GM19328 (cell line): ENCODE results near the gene GPR15.

Source experiments
- ATAC-seq: cut with Tn5 transposase; IDR thresholded peaks from one replicate; pipeline ENCODE4 v1.9.1; 2021; ENCODE audit warnings: mild to moderate bottlenecking, moderate library complexity; ENCODE audit not compliant: unreplicated experiment

Gene GPR15

DNA sequence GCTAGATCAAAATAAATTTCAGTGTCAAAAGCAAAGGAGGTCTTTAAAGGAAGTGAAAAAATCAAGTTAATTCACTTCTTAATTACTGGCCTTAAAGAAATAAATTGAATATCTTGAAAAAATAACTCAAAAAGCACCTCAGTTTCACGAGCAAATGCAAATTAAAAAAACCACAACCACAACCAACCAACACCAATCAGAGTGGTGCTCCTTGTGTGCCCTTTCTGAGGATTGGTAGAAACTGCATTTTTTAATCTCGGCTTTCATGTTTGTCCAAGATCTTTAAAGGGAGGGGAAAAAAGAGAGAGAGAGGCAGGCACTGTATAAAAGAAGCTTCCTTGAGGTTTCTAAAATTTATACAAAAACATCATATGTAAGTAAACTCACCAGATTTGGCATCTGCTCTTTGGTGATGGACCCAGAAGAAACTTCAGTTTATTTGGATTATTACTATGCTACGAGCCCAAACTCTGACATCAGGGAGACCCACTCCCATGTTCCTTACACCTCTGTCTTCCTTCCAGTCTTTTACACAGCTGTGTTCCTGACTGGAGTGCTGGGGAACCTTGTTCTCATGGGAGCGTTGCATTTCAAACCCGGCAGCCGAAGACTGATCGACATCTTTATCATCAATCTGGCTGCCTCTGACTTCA is at the start of gene GPR15:
GPR15 (plus strand) TSS at position 357 of the 653 bp plus-strand sequence; CDS start at position 413, 56 bp downstream.
- peak; percentile 30 for ATAC-seq

DNA sequence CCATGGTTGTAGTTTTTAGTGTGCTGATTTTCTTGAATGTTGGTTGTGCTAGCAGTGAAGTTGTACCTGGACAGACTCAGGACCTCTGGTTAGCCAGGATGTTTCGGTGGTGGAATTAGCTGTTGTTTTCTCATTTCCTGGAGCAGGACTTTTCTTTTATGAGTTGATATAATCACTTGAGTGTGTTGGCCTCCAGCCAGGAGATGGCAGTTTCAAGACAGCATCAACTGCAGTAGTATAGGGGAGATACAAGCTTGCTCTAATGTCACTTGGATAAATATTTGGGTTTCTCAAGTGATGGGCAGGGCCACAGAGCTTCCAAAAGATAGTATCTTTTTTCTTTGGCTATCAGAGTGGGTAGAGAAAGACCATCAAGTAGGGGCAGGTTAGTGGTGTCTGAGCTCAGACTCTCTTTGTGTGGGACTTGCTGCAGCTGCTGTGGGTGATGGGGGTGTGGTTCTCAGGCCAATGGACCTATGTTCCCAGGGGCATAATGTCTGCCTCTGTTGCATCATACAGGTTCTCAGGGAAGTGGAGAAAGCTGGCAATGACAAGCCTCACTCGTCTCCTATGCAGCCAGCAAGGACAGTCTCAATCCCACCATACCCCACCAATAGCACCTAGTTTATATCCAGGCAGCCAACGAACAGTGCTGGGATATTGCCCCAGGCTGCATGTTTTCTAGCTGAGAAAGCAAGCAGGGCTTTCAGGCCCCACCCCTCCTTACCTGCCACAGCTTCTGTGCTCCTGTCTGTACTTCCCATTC is 48.9 kb upstream of the GPR15 start:
- no peak for ATAC-seq

DNA sequence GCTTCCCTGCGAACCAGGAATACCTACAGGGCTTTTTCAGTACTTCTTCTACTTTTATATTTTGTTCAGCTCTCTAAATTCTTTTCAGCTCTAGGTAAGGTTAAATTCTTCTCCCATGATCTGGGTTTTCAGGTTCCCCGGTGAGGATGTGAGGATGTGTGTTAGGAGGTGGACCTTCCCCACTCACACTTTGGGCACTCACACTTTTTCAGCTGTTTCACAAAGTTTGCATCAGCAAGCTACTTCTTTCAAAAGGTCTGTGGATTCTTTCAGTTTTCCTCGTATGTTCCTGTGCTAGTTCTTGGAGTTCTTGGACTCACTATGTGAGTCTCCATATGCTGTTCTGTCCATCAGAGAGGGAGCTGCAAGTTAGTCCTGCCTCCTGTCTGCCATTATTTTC is 48.2 kb upstream of the GPR15 start:
- ATAC-seq = no peak

DNA sequence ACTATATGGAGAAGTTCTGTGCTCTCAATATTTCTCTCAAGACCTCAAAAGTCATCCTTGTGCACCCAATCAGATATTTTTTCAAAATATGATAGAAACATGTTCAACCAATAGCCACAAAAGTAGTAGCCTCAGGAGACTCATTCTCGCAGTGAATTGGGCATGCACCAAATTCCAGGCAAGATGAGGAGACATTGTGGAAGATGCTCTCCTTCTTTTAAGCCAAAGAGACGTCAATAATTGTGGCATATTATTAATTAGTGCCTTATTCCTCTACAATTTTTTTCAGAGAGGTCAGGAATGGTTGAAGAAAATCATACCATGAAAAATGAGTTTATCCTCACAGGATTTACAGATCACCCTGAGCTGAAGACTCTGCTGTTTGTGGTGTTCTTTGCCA is 34.4 kb upstream of the GPR15 start, which contains the start of gene OR5K2:
OR5K2 (plus strand) TSS at position 301 of the 400 bp plus-strand sequence; CDS start at position 301, 0 bp downstream.
- no peak for ATAC-seq

DNA sequence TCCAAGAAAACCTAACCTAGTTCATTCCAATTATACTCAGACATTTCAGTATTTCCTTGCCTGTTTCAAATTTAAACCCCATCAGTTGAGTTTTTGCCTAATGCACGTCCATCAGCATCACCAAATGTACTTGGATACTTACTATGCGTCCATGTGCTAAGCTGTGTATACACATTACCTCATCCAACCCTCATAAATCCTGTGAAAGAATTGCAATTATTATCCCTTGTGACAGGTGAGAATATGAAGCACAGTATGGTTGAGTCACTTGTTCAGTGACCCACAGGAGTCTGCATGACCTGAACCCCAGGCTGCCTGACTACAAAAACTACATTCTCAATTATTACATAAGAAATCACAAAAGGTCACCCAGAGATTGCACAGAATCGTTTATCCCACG is 31.8 kb upstream of the GPR15 start:
- no peak for ATAC-seq

DNA sequence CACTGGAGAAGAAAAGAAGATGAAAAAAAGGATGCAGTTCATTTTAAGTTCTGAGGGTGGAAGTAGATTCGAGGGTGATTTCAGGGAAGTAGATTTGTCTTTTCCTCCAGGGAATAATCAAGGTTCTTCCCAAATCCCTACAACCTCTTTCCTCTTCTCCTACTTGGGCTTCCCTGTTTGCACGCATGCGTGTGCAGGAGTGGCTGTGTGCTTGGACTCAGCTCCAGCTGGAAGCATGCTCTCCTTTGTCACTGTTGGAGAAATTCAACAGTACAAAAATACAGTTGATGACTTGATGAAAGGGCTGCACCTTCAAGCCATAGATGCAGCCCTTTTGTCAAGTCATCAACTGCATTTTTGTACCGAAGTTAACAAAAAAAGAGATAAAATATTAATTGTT is 30.5 kb upstream of the GPR15 start:
- ATAC-seq = no peak

DNA sequence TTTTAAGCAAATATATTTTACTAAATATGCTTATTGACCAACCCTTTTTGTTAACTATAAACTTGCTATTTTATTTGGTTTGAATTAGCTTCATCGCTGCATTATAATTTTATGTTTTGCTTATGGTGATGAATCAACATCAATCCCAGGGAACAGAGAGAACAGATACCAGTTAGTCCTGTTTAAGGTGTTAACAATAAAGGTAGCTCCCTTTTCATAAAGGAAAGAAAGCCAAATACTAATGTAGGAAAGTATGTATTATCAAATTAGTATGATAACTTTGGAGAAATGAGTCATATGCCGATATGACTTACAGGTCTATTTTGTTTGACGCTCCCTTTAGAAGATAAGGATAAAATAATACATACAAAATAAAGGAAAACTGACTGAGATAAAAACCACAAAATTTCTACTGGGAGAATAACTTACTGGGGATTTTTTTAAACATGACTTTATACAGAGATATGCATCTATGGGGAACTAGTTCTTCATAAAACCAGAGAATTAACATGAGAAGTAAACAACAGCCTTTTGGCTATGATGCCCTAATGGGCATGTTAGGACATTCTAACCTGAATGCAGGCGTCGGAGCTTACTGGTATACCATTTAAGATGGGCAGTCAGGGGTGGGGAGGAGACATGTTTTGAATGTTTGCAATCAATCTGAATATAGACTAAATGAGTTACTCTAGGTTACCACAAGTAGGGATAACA is 29.8 kb upstream of the GPR15 start:
- ATAC-seq = no peak

DNA sequence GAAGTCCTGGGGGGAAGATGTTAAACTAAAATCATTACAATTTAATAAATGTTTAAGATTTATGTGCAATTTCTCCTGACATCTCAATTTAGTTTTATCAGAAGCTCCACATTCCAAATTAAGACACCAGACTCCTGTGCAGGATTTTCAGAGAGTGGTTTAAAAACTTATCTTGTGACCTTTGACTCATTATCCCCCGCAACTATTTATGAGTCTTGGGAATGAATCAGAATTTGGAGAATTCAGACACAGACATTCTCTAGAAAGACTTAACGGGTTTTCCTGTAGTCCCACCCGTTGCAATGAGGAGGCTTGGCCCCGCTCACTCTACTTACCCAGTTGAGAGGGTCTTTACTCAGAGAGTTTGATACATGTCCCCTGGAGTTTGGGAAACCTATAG is 27.2 kb upstream of the GPR15 start:
- no peak for ATAC-seq

DNA sequence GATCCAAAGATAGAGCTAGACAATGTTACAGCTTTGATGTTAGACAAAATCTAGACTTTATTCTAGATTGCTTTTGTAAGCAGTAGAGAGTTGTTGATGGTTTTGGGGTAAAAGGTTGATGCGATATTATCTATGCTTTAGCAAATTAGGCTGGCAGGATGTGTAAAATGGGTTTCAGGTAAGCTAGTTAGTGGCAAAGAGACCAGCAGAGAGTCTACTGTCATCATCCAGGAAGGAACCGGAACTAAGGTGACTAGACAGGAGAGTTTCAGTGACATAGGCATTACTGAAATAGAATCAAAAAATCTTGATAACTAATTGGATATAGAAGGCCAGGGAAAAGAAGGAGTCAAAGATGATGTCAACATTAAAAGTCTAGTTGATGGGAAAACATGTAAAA is 23.2 kb upstream of the GPR15 start:
- ATAC-seq = no peak

DNA sequence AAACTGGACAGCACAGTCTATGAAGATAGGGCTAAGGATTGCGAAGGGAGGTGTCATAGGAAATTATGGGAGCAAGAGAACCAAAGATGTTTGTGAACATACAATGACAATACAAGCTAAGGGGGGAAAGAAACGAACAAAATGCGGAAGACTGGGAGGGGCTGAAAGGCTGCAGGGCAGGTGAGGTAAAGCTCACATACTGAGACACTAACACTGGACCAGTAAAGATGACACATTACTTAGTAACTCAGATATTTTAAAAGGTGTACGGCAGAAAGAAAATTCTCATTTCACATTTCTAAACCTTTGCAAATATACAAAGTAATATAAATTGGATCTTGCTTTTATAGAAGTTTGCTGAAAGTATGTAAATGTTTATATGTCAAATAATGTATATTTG is 19.2 kb upstream of the GPR15 start:
- ATAC-seq = no peak

DNA sequence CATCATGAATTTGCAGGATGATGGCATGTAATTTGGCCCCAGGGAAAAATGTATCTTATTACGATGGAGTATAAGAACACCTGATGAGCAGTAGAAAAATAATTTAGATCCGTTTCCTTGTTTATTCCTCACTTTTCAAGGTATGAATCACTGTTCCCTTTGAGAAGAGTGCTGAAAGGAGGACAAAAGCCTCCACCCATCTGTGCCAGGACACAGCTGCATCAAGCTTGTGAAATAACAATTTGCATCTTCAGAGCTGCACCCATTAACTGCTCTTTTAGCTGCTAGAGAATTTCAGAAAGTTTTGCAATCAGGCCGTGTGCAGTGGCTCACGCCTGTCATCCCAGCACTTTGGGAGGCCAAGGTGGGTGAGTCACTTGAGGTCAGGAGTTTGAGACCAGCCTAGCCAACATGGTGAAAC is 18.7 kb upstream of the GPR15 start:
- ATAC-seq = no peak

DNA sequence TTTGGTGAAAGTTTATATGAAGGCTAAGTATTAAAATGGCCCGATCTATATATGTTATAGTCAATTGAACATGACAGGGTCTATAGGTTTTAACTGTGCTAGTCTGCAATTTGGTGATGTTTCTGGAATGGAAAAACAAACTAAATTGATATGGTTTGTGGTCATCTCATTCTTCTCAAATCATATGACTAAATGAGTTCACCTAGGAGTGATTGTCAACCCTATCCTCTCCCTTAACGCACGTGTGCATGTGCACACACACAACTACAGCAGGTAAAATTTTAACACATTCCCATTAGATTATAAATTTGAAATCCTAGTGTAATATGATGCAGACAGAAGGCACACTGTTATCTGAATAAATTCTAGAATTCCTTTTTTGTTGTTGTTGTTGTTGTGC is 18.0 kb upstream of the GPR15 start:
- no peak for ATAC-seq

DNA sequence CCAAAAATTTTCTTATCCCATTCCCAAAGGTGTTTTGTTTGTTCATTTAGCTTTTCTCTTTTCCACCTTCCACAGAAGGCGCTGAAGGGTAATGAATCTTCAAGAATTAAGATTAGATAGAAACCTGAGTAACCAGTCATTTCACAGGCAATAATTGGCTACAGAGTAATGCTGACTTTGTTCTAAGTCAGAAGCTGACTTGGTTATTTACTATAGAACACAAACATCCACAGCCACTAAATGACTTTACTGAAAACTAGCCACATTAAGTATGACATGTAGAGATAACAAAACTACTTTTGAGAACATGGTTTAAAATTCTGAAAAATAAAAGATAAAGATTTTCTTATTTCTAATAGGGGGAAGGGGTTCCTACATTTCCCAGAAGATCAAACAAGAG is 16.8 kb upstream of the GPR15 start:
- ATAC-seq = no peak

DNA sequence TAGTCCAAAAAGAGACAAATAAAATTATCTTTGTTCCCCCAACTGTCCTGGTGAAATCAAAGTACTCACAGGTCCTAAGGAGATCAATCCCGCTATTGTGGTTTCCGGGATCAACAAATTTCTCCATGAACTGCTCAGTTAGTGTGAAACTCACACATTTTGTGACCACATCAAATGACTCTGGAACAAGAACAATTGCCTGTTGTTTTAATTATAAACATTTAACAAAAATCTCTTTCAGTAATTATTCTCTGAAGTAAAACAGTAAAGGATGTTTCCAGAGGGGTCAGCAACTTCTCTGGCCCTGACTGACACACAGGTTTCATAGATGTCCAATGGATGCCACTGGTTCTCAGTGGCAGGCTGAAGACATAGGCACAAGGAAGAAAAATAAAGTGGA is 13.0 kb upstream of the GPR15 start:
- no peak for ATAC-seq

DNA sequence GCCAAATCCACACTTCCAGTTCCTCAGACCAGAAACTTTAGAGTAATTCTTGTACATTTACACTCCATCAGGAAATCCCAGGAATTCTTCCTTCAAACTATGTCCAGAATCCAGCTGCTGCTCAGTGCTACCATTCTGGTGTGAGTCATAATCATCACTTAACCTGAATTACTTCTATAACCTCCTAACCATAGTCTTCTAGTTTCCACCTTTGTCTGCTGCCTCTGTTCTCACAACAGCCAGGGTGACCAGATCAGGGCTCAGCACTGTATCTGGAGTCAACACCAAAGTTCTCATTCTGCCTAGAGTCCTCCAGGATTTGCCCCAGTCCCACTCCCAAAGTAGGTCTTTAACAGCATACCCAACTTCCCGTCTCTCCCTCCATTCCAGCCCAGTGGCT is 12.4 kb upstream of the GPR15 start:
- ATAC-seq = no peak

DNA sequence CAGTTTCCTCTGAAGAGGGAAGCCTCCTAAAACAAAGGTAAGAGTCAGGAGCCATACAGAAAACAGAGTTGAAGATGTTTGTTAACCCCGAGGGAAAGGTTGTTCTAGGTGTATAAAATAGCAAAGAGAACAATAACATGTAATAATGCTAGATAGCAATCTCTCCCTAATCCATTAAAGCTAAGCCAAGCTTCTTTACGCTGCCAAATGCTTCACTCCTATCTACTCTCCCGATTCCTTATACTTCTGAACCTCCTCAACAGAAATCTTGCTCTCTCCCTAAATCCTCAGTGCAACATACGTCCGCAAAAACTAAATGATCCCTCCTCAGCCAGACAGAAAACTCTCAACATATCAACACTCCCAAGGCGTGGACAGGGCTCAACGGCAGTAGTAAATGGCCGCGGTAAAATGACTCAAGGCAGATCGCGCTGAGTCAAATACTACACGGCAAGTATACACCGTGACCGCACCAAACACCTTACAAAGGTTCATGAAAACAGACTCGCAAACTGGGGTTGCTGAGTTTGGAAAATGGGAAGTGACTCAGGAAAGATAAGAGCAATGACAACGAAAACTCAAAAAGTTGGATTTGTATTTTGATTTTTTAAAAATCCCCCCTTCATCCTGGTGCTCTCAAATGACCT is 9.8 kb upstream of the GPR15 start:
- peak; percentile 36 for ATAC-seq

DNA sequence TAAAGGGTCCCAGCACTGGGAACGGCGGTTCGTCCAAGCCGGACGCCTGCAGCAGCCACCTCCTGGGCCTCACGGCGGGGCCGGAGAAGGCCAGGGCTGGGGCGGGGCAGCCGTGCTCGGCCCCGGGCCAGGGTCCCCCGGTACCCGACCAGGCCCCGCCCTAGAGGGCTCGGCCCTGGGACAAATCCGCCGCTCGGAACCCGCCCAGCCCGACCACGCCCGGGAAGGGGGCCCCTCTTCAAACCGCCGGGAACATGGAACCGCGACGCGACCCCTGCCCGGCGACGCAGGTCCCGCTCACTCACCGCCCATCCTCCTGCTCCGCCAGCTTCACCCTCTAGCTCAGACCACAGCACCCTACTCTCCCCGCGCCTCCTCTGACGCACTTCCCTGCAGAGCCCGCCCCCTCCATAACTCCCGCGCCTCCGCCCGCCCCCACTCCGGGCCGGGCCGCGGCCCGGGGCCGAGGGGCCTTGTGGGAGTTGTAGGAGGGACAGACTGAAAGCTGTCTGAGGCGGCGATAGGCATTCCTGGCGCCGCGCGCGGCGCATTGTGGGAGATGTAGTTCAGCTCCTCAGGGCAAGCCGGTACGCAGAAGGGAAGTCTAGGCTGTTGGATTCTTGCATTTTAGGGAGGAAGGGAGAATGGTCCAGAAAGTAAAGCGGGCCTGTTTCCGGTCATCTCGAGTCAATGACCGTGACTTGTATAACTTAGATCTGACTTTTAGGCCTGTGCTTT is 9.1 kb upstream of the GPR15 start, which contains the start of gene CLDND1:
CLDND1 (minus strand) TSS at position 359 of the 738 bp plus-strand sequence. CDS start 1,478 bp downstream, outside the sequence.
- ATAC-seq = peak; percentile 91

DNA sequence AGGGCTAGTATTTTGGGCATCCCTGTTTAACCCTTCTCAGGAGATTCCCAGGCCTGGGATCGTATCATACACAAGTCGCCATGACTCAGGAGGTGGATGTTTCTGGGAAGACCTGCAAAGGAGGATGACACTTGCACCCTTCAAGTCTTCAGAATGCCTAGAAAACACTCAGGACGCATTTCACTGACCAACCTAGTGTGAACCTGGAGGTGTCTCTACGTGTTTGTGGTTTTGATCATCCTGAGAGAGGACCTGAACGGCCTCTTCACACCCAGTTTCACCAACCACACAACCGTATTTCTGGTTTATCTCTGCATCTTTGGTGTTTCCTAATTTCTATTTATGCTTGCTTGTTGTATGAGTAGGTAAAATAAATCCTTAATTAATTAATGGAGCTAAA is 6.3 kb upstream of the GPR15 start:
- ATAC-seq = no peak

DNA sequence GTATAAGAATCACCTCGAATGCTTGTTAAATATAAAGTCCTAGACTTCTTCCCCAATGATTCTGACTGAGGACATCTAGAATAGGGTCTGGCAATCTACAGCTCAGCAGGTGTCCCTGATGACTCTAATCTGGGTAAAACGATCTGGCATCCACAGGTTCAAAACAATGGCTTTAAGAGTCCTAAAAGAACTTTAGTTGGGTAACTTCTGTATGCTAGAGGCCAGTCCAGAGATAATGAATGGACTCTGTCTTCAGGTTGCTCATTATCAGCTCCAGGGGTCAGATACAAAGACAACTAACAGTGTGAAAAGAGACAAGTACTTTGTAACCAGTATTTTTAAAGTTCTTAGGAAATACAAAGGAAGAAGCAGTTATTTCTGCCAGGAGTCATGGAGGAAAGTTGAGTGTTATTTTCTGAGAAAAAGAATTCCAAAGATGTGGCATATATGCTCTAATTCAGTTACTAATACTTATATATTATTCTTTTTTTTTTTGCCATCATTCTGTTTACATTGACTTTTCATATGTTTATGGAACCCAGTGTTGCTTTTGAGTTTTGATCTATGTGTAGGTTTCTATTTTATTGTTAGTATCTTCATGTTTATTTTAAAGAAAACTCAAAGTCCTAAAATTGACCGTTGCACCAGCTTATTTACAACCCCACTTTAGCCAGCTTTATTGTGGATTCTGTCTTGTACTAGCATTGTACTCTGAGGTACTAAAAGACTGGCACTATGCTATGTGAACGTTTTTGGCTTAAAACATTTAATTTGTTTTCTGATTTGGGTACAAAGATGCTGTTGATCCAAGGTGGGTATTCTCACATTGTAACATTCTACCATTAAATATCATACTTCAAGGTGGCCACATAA is 3.1 kb upstream of the GPR15 start:
- no peak for ATAC-seq
